GM19351 (cell line): ENCODE data around the gene RPL23.

Source experiments
- ATAC-seq: cut with Tn5 transposase; IDR thresholded peaks from one replicate; pipeline ENCODE4 v1.9.1; 2021; ENCODE audit warnings: mild to moderate bottlenecking, moderate library complexity; ENCODE audit not compliant: unreplicated experiment

Gene RPL23

DNA sequence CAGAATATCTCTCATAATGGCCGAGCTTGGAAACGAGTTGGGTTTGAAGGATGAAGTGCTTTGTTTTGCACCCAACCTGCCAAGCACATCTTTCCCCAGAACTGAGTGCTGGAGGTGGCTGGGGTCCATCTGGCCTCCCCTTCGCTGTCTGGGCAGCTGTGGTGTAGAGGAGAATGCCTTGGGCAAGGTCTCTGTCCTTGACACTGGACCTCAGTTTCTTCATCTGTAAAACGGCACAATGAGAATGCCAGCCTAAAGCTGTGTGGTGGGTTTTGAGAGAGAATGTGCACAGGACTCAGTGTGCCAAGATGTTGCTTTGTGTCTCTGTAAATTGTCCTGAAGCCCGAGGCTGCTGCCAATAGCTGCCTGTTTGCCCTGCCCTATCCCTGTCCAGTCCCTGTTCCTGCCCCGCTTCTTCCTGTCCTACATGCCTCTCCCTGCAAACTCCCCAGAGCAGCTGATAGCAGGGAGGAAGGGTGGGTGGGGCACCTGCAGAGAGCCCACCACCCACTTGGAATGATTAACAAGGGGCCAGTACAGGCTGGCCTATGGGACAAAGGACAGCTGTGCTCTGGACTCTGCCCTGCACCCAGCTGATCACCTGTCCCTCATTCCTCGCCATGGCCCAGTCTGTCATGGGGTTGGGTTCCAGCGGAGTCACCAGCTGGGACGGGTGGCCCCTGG is 31.7 kb upstream of the RPL23 start:
- ATAC-seq: no peak

DNA sequence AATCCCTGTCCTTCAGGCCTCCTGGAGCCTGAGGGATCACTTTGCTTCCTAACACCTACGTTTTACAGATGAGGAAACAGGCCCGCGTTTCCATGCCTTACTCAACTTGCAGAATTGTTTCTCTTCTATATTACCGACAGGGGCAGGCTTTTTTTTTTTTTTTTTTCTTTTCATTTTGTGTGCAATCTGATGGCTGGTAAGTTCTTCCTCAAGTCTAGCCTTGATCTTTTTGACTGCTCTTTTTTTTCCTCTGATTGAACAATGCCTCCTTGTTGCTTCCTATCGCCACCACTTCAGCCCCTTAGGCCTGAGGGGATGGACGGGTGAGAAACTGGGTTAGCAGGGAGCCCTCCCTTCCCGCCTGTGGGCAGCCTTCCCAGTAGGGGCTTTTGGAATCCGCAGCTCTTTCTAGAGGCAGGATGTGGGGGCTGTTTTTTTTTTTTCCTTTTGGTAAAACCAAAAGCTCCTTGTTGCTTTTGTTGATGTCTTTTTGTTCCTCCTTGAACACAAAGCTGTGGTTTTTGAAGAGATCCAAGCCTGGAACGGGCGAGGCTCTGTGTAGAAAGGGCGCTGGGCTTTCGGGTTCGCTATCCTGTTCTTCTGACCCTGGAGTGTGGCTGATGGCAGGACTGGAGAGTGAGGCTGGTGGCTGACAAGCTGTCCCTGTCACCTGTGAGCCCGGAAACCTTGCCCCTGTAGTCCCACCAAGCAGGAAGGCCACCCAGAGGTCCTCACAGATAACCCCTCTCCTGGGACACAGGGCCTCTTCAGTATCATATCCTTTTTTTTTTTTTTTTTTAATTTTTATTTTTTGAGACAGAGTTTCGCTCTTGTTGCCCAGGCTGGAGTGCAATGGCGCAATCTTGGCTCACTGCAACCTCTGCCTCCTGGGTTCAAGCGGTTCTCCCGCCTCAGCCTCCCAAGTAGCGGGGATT is 30.3 kb upstream of the RPL23 start:
- no peak for ATAC-seq

DNA sequence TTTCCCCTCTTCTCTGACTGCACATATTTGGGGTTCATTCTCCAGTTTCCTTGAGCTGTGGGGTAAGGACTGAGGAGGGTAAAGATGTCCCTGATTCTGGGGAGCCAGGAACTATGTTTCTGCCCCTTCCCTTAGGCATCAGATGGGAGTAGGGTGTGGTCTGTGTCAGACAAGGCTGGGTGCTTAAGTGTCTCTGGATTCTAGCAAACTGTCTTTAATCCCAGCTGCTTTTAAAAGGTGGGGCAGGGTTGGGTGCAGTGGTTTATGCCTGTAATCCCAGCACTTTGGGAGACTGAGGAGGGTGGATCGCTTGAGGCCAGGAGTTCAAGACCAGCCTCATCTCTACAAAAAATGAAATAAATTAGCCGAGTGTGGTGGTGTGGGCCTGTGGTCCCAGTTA is 29.3 kb upstream of the RPL23 start:
- ATAC-seq: no peak

DNA sequence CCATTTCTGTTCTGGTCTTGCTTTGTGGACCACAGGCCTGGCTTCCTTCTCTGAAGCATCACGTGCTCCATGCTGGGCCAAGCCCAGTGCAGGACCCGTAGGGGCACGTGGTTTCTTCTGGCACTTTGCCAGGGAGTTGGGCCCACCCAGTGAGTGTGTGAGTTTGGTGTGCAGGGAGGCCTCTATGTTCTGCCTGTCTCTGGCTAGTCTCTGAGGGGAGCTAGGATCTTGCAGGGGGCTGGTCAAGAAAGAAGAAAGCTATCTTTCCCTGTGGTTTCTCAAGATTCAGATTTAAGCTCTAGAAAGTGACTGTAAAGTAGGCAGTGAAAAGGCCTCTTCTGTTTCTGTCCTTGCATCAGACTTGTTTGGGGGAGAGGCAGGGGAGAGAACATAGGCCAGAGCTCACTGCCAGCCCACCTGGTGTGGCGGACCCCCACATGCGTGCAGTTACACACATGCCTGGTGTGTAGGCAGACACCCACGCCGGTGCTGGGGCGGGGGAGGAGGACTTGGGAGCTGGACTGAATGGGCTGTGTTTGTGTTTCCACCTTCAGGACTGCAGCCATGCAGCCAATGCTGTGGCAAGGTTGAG is 28.2 kb upstream of the RPL23 start:
- no peak for ATAC-seq

DNA sequence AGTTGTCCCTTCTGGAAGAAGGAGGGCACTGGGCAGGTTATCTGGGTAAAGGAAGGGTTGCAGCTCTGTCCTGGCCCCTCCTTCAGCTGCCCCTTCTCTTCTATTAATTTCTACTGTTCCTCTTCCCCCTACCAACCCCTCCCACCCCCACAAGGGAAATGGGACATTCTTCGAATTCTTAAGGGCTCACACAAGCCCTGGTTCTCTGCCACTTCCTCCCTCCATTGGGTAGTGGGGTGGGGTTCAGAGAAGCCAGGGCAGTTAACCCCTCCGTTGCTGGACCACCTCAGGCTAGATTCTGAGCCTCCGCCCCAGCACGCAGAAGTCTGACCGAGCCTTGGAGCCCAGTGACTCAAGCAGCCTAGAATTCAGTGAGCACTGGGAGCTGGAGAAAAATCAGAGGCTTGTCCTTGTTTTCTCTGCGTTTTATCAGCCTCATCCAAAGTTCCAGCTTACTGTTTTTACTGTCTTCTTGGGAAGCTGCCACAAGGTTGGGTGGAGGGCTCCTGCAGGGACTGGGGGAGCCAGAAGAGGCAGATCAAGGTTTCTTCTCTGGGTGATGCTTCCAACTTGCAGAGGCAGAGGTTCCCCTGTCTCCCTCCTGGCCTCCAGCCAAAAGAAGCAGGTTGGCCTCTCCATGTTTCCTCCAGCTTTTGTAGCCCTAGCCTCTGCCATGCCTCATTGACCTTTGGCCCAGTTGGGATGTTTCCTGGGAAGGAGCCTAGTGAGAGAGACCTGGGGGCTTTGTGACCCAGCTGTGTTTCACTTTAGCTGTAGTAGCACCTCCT is 26.6 kb upstream of the RPL23 start:
- ATAC-seq: no peak

DNA sequence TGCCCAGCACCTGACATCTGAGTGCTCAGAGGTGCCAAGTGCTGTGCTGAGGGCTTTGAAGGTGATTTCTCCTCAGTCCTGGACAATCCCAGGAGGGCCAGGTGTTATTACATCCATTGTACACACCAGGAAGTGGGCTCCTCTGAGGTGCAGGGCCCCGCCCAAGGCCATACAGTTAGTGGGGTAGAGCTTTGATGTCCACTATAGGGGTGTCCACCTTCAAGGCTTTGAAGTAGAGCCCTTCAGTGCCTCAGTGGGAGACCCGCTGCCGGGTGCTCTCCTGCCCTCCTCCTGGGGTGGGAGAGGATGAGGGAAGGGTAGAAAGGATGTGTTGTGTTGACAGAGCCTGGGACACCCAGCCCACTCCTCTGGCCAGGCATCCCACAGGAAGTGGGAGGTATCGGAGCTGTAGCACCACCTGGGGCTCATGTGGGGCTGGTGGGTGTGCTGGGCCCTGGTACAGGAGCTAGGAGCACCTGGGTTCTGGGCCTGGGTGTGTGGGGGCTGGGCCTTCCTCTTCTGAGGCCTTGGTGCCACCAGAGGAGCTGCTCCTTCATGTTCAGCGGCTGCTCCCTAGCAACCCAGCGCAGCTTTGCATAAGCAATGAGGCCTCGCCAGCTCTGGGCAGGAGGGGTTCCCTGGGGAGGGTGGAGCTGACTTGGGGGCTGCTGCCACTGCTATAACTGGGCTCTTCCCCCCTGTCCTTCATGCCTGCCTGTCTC is 23.8 kb upstream of the RPL23 start:
- ATAC-seq: no peak

DNA sequence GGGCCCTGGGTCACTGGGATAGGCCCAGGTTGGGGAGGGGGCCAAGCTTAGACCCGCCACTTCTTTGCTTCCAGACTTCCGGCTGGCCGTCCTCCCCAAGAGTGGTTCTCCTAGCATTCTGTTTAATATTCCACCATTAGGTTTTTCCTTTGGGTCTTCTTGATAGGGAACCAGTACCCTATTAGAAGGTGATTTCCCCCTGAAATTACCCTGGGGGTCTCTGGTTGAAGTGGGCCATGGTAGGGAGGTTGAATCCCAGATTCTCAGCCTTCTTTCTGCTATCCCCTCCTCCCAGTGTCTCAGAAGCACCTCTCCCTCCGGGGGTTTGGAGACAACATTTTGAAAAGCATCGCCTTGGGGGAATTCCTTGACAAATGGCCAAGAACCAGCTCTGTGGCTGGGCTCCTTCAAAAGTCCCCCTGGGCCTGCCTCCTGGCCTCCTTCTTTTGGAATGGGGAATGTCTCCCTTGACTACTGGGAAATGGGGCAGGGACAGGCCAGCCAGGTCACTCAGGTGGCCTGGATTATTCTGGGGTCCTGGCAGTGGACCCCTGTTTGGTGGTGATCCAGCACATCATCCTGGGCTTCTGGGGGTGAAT is 22.1 kb upstream of the RPL23 start:
- ATAC-seq: no peak

DNA sequence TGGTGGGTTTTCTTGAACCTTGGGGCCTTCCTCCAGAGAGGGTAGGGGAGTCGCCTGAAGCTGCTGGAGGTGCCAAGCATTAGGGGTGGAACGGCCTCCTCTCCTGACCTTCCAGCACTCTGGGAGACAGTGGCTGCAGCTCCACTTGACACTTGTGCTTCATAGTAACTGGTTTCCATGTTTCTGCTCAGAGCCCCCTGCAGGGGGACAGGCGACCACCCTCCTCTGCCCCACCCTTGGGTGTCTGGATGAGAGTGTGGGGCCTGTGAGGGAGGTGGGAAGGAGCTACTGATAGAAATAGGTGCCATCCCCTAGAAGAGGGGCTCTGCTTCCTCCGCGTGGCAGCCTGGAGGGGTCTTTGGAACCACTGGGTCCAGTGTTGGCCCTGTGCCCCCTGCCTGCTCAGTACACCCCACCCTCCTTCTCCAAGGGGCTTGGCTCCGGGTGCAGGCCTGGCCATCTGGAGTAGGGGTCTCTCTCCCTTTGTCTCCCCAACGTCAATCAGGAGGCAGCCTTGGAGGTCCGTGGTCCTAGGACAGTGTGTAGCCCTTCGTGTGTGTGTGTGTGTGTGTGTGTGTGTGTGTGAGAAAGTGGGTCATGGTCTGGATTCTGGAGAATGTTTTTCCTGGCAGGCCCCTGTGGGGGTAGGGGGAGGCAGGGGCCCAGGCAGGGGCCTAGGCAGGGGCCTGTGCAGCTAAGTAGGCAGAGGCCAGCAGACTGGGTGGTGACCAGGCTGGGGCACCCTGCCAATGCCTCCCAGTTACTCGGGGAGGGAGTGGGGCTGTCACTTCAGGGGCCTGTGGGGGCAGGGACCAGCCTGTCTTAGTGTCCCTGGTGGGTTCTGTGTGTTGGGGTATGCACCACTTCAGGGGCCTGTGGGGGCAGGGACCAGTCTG is 21.2 kb upstream of the RPL23 start:
- ATAC-seq: no peak

DNA sequence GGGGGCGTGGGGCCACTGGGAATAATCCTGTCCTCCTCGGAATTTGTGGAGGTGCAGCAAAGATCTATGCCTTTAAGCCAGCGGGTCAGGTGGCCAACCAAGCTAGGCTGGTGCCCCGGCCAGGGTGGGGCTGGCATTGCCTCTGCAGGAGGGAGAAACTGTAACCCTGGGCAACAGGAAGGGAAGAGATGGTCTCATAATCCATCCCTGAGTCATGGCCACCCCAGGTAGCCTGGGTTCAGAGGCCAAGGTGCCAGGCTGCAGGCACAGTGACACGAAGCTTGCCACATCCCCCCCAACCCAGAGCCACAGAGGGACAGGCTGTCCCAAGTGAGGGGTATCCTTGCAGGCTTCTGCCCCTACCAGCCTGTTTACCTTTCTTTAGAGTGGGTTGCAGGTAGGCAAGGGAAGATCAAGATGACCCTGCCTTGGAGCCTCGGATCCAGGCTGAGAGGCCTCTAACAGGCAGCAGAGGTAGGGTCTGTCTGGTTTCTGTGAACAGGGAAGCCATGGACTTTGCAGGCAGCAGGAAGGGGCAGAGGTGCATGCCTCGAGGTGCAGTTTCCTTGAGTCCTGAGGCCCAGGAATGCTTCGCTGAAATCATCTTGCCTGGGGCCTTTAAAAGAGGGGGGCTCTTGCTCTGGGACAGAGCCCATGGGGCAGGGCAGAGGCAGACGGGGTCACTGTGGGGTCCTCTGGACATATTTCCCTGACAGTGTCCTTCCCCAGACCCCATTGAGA is 20.3 kb upstream of the RPL23 start:
- ATAC-seq: no peak

DNA sequence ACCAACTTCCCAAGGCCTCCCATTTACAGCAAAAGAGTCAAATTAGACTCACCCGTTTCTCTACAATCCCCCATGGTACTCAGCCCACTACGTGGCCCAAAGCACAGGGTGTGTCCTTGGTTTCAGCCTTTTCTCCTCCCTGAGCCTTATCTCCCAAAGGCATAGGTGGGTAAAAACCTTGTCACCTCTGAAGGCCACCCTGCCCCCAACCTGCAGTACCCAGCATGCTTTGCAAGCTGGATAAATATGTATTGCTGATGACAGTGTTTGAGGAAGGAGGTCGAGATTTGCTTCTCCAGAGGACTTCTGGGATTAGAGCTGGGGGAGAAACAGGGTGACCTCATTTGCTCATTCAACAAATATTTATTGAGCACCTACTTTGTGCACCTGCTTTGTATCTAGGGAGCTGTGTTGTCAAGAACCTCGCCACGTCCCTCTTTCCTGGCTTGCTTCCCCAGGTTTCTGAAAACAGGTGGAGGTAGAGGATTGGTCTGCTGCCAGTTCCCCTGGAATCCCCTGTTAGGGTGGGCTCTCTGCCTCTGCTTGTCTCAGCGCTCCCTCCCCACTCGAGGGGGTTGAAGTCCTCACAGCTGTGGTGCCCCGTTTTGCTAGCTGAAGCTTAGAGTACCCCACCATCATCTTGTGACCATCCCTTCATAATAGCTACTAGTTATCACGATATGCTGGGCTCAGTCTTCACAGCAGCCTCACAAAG is 19.3 kb upstream of the RPL23 start:
- no peak for ATAC-seq

DNA sequence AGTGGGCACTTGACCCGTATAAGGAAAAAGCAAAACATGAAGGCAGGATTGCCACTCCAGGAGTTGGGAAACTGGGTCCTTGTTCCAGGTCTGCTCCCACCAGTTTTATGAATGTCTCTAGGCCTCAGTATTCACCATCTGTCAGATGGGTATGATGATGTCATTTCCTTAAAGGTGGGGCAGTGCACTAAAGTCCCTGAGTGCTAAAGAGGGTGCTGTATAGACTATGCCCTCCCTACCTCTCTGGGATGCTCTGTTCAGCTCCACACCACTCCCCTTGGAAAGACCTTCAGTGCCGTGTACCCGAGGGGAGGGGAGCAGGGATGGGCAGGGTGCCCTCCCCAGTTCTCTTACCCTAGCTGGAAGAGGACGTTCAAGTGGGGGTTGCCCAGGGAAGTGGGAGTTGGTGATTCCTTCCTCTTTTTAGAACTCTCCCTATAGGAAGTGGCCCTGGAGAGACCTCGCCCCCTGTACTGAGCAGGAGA is 18.5 kb upstream of the RPL23 start:
- ATAC-seq: no peak

DNA sequence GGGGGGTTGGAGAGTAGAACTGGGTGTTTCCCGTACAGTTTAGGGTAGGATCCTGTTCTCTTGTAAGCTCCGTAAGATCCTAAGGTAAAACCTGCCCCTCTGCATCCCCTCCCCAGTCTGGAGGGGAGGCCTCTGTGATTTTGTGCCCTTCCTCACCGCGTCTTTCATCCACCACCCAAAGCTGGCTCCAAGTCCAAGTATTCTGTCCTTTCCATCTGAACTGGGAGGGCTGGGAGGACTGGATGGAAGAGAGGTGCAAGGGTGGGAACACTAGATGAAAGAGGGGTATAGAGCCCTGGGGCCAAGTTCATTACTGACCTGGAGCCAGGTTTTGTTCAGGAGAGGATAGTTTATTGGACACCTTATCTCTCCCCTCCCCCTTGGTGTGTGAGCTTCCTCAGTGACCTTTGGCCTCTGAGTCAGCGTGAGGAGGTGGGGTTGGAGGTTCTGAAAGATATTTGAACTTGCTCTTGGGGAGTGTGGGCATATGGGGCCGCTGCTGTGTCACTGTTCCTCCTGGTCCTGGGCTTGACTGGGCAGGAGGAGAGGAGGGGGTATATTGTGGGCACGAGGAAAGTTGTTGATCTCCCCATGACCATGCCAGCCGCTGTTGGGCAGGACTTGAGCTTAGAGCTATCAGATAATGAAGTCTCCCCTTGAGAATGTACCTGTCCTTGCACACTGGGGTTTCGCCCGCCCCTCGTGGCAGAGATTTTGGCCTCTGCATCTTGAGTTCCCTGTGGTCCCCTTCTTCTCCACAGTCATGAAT is 17.9 kb upstream of the RPL23 start:
- ATAC-seq: no peak

DNA sequence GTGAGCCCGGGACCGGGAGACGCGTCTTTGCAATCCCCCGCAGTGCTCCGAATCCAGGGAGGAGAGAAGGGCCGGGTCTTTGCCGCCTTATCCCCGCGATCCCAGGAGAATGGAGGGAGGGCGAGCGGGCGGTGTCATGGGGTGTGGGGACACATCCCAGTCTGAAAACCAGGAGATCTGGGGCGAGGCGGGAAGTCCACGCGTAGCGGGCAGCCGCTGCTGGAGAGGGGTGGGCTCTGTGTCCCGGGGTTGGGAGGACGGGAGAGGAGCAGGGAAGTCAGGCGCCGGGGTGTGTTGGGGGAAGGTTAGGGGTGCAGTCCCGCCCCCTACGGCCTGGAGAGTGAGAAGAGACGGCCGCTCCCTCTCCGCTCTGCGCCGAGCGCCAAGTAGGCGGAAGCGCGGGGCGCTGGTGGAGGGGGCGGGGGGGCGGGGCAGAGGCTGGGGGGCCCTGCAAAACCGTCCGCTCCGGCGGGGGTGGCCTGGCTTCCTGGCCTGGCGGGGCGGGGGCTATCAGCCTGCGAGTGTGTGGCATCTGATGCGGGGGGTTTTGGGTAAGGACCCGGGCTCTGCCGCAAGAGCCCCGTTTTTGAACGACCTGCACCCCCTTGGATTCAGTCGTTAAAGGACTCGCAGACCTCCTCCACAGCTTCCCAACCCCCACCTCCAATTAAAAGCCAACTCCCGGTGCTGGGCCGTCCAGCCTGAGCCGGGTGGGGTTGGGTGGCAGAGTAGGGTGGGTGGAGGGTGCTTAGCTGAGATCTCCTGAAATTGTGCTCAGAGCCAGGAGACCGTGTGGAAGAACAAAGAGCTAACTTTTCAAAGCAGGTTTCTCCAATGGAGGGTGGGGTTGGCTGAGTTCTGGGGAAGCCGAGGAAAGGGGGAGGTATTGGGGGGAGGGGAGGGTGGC is 17.0 kb upstream of the RPL23 start:
- ATAC-seq: peak; percentile 29

DNA sequence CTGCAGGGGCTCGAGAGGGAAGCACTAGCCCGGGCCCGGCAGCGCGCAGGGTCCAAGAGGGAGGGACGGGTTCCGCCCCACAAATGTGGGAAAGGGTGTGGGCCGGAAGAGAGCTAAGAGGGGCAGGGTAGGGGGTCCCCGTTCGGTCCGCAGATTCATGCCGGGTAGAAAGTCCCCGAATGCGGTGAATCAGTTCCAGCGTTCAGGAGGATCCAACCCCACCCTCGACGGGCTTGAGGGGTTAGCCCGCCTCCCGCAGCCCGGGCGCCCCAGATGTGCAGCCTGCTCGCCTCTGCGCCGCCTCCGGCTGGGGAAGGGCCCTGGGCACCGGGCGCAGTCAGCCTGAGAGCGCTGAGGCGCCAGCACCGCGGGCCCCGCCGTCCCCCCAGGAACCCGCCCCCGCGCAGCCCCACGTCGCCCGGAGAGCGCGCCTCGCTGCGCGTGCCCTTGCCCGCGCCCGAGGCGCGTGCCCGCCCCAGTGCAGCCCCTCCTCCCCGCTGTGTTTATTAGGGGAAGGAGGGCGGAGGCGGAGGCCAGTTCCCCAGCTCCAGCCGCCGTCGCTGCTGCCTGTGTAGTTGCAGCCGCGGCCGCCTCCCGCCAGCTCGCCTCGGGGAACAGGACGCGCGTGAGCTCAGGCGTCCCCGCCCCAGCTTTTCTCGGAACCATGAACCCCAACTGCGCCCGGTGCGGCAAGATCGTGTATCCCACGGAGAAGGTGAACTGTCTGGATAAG is 16.2 kb upstream of the RPL23 start, which contains the start of gene LASP1:
TSS of gene LASP1 (plus strand) at position 533 of the 733 bp plus-strand sequence. CDS start at position 665, 132 bp downstream.
- ATAC-seq: peak; percentile 33
